ENCODE measurements around the gene CD44.

GRCh38 chr11:35225946-35226520 is 87.1 kb downstream of the CD44 start:
- TF ChIP-seq ZFP3 (CRISPR knock-in tag; IDR thresholded peaks at IDR 0.05): no peak
- TF ChIP-seq TOX (CRISPR knock-in tag; IDR thresholded peaks at IDR 0.05; ENCODE audit: borderline replicate concordance): no peak
- no peak for TF ChIP-seq ZFP30 (CRISPR knock-in tag; IDR thresholded peaks at IDR 0.05)
- no peak for TF ChIP-seq BACH2 (CRISPR knock-in tag; IDR thresholded peaks at IDR 0.05; ENCODE audit: borderline replicate concordance)
- no peak for TF ChIP-seq ESRRG (CRISPR knock-in tag; IDR thresholded peaks at IDR 0.05)
- TF ChIP-seq GLIS3 (CRISPR knock-in tag; IDR thresholded peaks at IDR 0.05): no peak
- no peak for TF ChIP-seq CREB5 (CRISPR knock-in tag; IDR thresholded peaks at IDR 0.05; ENCODE audit: low read depth)
- no peak for TF ChIP-seq ARNTL (CRISPR knock-in tag; IDR thresholded peaks at IDR 0.05; ENCODE audit: borderline replicate concordance, low read depth)
- no peak for TF ChIP-seq CSDC2 (CRISPR knock-in tag; IDR thresholded peaks at IDR 0.05)
- no peak for TF ChIP-seq PATZ1 (CRISPR knock-in tag; IDR thresholded peaks at IDR 0.05; ENCODE audit: borderline replicate concordance)
- TF ChIP-seq OSR1 (CRISPR knock-in tag; IDR thresholded peaks at IDR 0.05): no peak
